B cell (primary cell): ENCODE measurements around the gene IL11. TPM values are rescaled to one million over a fixed set of nuclear protein-coding genes. Genes with fewer than 3 reads are reported as not detected.

Experiments used
- ATAC-seq: fragments of 200-7000 bp; cut with Tn5 transposase; one replicate; pipeline ENCODE4 v1.10.0; 2021; ENCODE audit warnings: low read depth, mild to moderate bottlenecking, moderate number of reproducible peaks, moderate library complexity
- CTCF ChIA-PET: fragments of 350-600 bp; sonication (Branson Sonifier 250); formaldehyde crosslinking; loops from one replicate; lab custom pipeline; 2021; ENCODE audit warnings: antibody characterized with exemption, inconsistent platforms; lab: Charles Lee
- POLR2A ChIA-PET: fragments of 350-600 bp; sonication (Branson Sonifier 250); formaldehyde crosslinking; loops from one replicate; lab custom pipeline; 2021; ENCODE audit warnings: antibody characterized with exemption; lab: Charles Lee
- DNase-seq: peaks from one replicate; pipeline ENCODE4 v3.0.0; 2013
- H2AFZ ChIP-seq: 2 replicates; pipeline ENCODE4 v1.6.1; 2012; ENCODE audit warnings: mild to moderate bottlenecking, low read depth, low read length; ENCODE audit not compliant: insufficient read depth, poor library complexity, severe bottlenecking
- H3K27ac ChIP-seq, 2 donors: 1 replicate in 1 of 2; 2 replicates in 1 of 2; pipeline ENCODE4 v1.5.1; 2012 to 2013; ENCODE audit warnings: low read length in 2 of 2, mild to moderate bottlenecking in 2 of 2, moderate library complexity in 1 of 2
- H3K27me3 ChIP-seq, 4 experiments: fragments of 200-600 bp in 1 of 4; sonication (generic) in 1 of 4; replicated peaks in 1 of 4; 1 replicate in 2 of 4; 2 replicates in 2 of 4; pipeline versions ENCODE4 v1.6.1 to v1.7.0; 2013 to 2016; ENCODE audit warnings: low read length in 3 of 4, mild to moderate bottlenecking in 2 of 4, mixed read lengths in 1 of 4, moderate library complexity in 1 of 4; ENCODE audit not compliant: insufficient read depth in 4 of 4, control insufficient read depth in 3 of 4; ENCODE audit errors: control extremely low read depth in 1 of 4
- H3K36me3 ChIP-seq, 2 experiments: replicated peaks in 1 of 2; 1 replicate in 1 of 2; 2 replicates in 1 of 2; pipeline versions ENCODE4 v1.6.1 to v1.7.1; 2013; ENCODE audit warnings: low read length in 1 of 2; ENCODE audit not compliant: insufficient read depth in 2 of 2, control insufficient read depth in 1 of 2; ENCODE audit errors: control extremely low read depth in 1 of 2, extremely low read depth in 1 of 2
- H3K4me1 ChIP-seq, 2 donors: fragments of 200-600 bp in 1 of 2; sonication (generic) in 1 of 2; 1 replicate in 1 of 2; 2 replicates in 1 of 2; pipeline versions ENCODE4 v1.5.1 to v1.6.1; 2013 to 2017; ENCODE audit warnings: low read length in 2 of 2; ENCODE audit not compliant: control insufficient read depth in 2 of 2, insufficient read depth in 2 of 2
- H3K4me2 ChIP-seq: replicated peaks from 2 replicates; pipeline ENCODE3; 2012; ENCODE audit warnings: mild to moderate bottlenecking, low read depth, low read length; ENCODE audit not compliant: poor library complexity, severe bottlenecking
- H3K4me3 ChIP-seq, 5 experiments: fragments of 200-600 bp in 1 of 5; sonication (generic) in 1 of 5; 1 replicate in 3 of 5; 2 replicates in 2 of 5; pipeline versions ENCODE4 v1.5.1 to v1.7.0; 2011 to 2016; ENCODE audit warnings: low read length in 4 of 5, mild to moderate bottlenecking in 4 of 5, low read depth in 2 of 5, control low read depth in 1 of 5, moderate library complexity in 1 of 5; ENCODE audit not compliant: insufficient read depth in 1 of 5; ENCODE audit errors: control extremely low read depth in 1 of 5, extremely low read depth in 1 of 5
- H3K79me2 ChIP-seq: fragments of 200-600 bp; sonication (generic); one replicate; pipeline ENCODE4 v1.6.0; 2016; ENCODE audit warnings: low read length; ENCODE audit not compliant: control insufficient read depth, insufficient read depth
- H3K9ac ChIP-seq: fragments of 200-600 bp; sonication (generic); 2 replicates; pipeline ENCODE4 v1.6.1; 2017; ENCODE audit warnings: mild to moderate bottlenecking, low read length, moderate library complexity
- H3K9me3 ChIP-seq, 3 donors: one replicate each; pipeline versions ENCODE4 v1.6.1 to v1.7.1; 2013; ENCODE audit warnings: low read length in 2 of 3; ENCODE audit not compliant: control insufficient read depth in 2 of 3, insufficient read depth in 1 of 3; ENCODE audit errors: control extremely low read depth in 1 of 3
- H4K20me1 ChIP-seq: 2 replicates; pipeline ENCODE4 v1.6.0; 2012; ENCODE audit warnings: mild to moderate bottlenecking, low read length; ENCODE audit not compliant: insufficient read depth, control insufficient read depth, poor library complexity, severe bottlenecking
- H3K27ac Mint-ChIP-seq: one replicate; pipeline ENCODE4 v1.8.0; 2021; ENCODE audit warnings: mixed read lengths
- H3K27me3 Mint-ChIP-seq: one replicate; pipeline ENCODE4 v1.8.0; 2021; ENCODE audit warnings: mixed read lengths
- H3K4me1 Mint-ChIP-seq: one replicate; pipeline ENCODE4 v1.8.0; 2021; ENCODE audit warnings: mixed read lengths
- H3K4me3 Mint-ChIP-seq: one replicate; pipeline ENCODE4 v1.8.0; 2021; ENCODE audit warnings: mixed read lengths
- H3K9me3 Mint-ChIP-seq: one replicate; pipeline ENCODE4 v1.8.0; 2022; ENCODE audit warnings: mixed read lengths; ENCODE audit not compliant: insufficient read depth
- CTCF ChIP-seq: fragments of 200-600 bp; IDR thresholded peaks from one replicate; pipeline ENCODE4 v1.8.0; 2022; ENCODE audit warnings: antibody characterized with exemption, mild to moderate bottlenecking
- EZH2 ChIP-seq: IDR thresholded peaks from 2 replicates; pipeline ENCODE4 v1.6.1; 2012; ENCODE audit warnings: borderline replicate concordance, low read depth, mild to moderate bottlenecking, moderate library complexity, low read length; ENCODE audit not compliant: insufficient read depth, poor library complexity, severe bottlenecking
- WGBS: methylation state at CpG from one replicate; pipeline ENCODE4 v1.1.5; 2013; ENCODE audit warnings: missing lambda C conversion rate; ENCODE audit not compliant: insufficient coverage; 5-methylcytosine and 5-hydroxymethylcytosine counted together
- intact Hi-C: fragments of 100-400 bp; cut with micrococcal nuclease; formaldehyde crosslinking; loops from one replicate; pipeline ENCODE4 v1.10.0; 2022
- polyA plus RNA-seq: library from polyadenylated mRNA; depleted of rRNA; stranded (reverse); fragments of >200 nt; gene quantifications from 2 replicates; pipeline ENCODE4 v1.2.3, GENCODE V29; 2012
- total RNA-seq, 2 donors: library from RNA; stranded (reverse); fragments of 120-200 nt in 1 of 2; gene quantifications; 1 replicate in 1 of 2; 2 replicates in 1 of 2; pipeline versions ENCODE4 v1.2.3 to v1.2.4, GENCODE V29; 2013 to 2022

IL11 gene
- total and polyA plus RNA-seq, 2 donors (not counting 1 experiment from before 2014, with no cell fraction given) = not detected

DNA sequence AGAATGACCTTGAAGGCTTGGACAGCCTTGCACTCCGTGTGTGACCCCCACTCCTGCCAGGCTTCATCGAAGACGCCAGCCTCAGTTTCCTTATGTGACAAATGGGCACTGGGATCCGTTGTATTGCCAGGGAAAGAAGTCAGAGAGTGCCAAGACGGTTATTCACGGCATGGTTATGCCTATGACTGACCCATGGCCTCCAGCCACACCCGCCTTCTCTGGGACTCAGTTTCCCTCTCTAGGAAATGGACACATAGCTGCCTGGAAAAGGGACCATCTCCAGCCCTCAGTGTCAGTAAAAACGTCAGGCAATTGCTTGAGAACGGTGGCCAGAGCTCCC, 38.2 kb upstream of the IL11 start:
- intact Hi-C loops = loop anchor here (1.0 to 5.0 kb wide), 9 partner anchors 23 to 234 kb away; partner anchors contain the start of genes C19orf85, FIZ1, HSPBP1 and ISOC2
- ChIA-PET POLR2A (interaction anchor here (1.2 to 2.3 kb wide), 3 partner anchors 53 to 216 kb away, joined by 3 to 11 read pairs (median 3); partner anchors contain the start of genes ISOC2, PPP6R1 and ZNF784), CTCF (interaction anchor here (0.6 to 1.9 kb wide), 6 partner anchors 10 to 267 kb away, joined by 3 to 6 read pairs (median 4); partner anchors contain the start of gene TMEM238)
- Mint-ChIP-seq H3K9me3 (peaks cover 6% of the 10 kb centered on the region), H3K27me3 (no peaks in the 10 kb centered on the region), H3K27ac (peak overlapping the region; percentile 99), H3K4me3 (peak overlapping the region; percentile 98), H3K4me1 (peaks cover 32% of the 10 kb centered on the region)
- peaks cover 11 to 25% of the 10 kb centered on the region in 2 donors for H3K4me1 ChIP-seq
- H2AFZ ChIP-seq = peak overlapping the region; percentile 85
- H3K9ac ChIP-seq = peak overlapping the region; percentile 66
- H3K9me3 ChIP-seq = peaks cover 0 to 20% (median 3%) of the 10 kb centered on the region in 3 donors
- peak overlapping the region; percentile 76 for H3K4me2 ChIP-seq
- no peaks in the 10 kb centered on the region for H3K27me3 ChIP-seq
- no peak for DNase-seq
- WGBS = 73% methylated on average over 9 of the region's 9 CpGs
- peaks cover 5% of the 10 kb centered on the region for H4K20me1 ChIP-seq
- peak overlapping the region; percentile 55 to 74 (median 69) for H3K4me3 ChIP-seq
- peak overlapping the region; percentile 99 to 100 for H3K27ac ChIP-seq
- H3K79me2 ChIP-seq = peaks cover 22% of the 10 kb centered on the region
- TF ChIP-seq CTCF = no peak
- no peak for TF ChIP-seq EZH2
- ATAC-seq = no peak
- H3K36me3 ChIP-seq = peaks cover 0 to 24% of the 10 kb centered on the region in 2 experiments
